Measurements from ENCODE around the gene SIPA1L2. TPM values are rescaled to one million over a fixed set of nuclear protein-coding genes. Genes with fewer than 3 reads are reported as not detected.

SIPA1L2 gene
- total and polyA plus RNA-seq, 2 of the 13 experiments (the other 11 are each of a cell fraction or from before 2014, with no cell fraction given): 0.03 TPM; not detected in 1

- DNase-seq (ENCODE audit: low spot score): no peak
- no peak overlapping the region for H2AFZ ChIP-seq (ENCODE audit: low read length)
- no peak overlapping the region for H3K4me2 ChIP-seq (ENCODE audit: low read depth, low read length)
- intact Hi-C loops (cut with micrococcal nuclease; ENCODE audit: unreplicated experiment) (no loop called here), in situ Hi-C loops (cut with HindIII; ENCODE audit: extremely low pct_ligation_motif_present, low pct_unique_long_range_greater_than_20kb) (no loop called here)
- H4K20me1 ChIP-seq (ENCODE audit: insufficient read depth, low read length): no peaks in the 10 kb centered on the region
- H3K36me3 ChIP-seq (replicated peaks in 1 of 2; ENCODE audit: control insufficient read depth in 1 of 2, insufficient read depth in 2 of 2, low read length in 2 of 2): no peaks in the 10 kb centered on the region
- no peak overlapping the region for H3K4me3 ChIP-seq (replicated peaks in 1 of 3; ENCODE audit: insufficient read depth in 1 of 3, low read depth in 2 of 3, low read length in 3 of 3)
- no peaks in the 10 kb centered on the region for H3K9me3 ChIP-seq (ENCODE audit: low read length)
- H3K9ac ChIP-seq (ENCODE audit: insufficient read depth, low read depth, low read length): no peak overlapping the region
- no peak overlapping the region for H3K27ac ChIP-seq (ENCODE audit: extremely low read length, insufficient read depth, low read length)
- no peaks in the 10 kb centered on the region for H3K27me3 ChIP-seq (ENCODE audit: control insufficient read depth in 1 of 2, insufficient read depth in 2 of 2, low read length in 2 of 2)
- FAIRE-seq: no peak
- ChIA-PET POLR2A (no interaction called here), CTCF (ENCODE audit: low intra/inter-chr PET ratio, low total read pairs) (no interaction called here)
- BruUV-seq (replicated peaks): no TSS peak
- H3K4me1 ChIP-seq (ENCODE audit: insufficient read depth, low read length): no peaks in the 10 kb centered on the region
- no peak for TF ChIP-seq CENPBD1 (CRISPR knock-in tag; IDR thresholded peaks at IDR 0.05; ENCODE audit: borderline replicate concordance, low read depth)
- no peak for TF ChIP-seq ZNF317 (CRISPR knock-in tag; IDR thresholded peaks at IDR 0.05)
- no peak for TF ChIP-seq RFXAP (CRISPR knock-in tag; IDR thresholded peaks at IDR 0.05; ENCODE audit: borderline replicate concordance)
- TF ChIP-seq ZNF136 (CRISPR knock-in tag; IDR thresholded peaks at IDR 0.05; ENCODE audit: low read depth): no peak
- TF ChIP-seq CHD2 (IDR thresholded peaks at IDR 0.05; ENCODE audit: low read depth, low read length): no peak
- no peak for TF ChIP-seq MTERF4 (CRISPR knock-in tag; IDR thresholded peaks at IDR 0.05)
- no peak for TF ChIP-seq KAT2B (IDR thresholded peaks at IDR 0.05; ENCODE audit: borderline replicate concordance, low read depth, low read length)
- TF ChIP-seq NFE2L1 (CRISPR knock-in tag; IDR thresholded peaks at IDR 0.05; ENCODE audit: borderline replicate concordance): no peak
- TF ChIP-seq ZNF549 (CRISPR knock-in tag; IDR thresholded peaks at IDR 0.05): no peak
- no peaks in the 10 kb centered on the region for H3K79me2 ChIP-seq (ENCODE audit: insufficient read depth, low read length)
- no peak for ATAC-seq
- WGBS (ENCODE audit: low lambda C conversion rate): 24% methylated on average over 3 of the region's 3 CpGs
Measured at GRCh38 chr1:232657426-232658005, 27.6 kb upstream of the SIPA1L2 start.
